ENCODE results near the gene KRTAP17-1.

KRTAP17-1 gene

GRCh38 chr17:41340934-41341861 lies 25.7 kb upstream of the KRTAP17-1 start:
- Histone ChIP-seq H3K27ac (replicated peaks) (no peak overlapping the region), H3K4me3 (replicated peaks; ENCODE audit: insufficient read depth, low read length) (no peak overlapping the region), H3K27me3 (ENCODE audit: insufficient read depth, poor library complexity, severe bottlenecking) (peaks cover 4% of the 10 kb centered on the region)
- no peak for DNase-seq (ENCODE audit: low read depth in 1 of 2, low spot score in 1 of 2)
- TF ChIP-seq GABPA (IDR thresholded peaks at IDR 0.05; ENCODE audit: low read depth) (no peak), SPI1 (IDR thresholded peaks at IDR 0.05; ENCODE audit: borderline replicate concordance, low read depth) (no peak), CTCF (IDR thresholded peaks at IDR 0.05; ENCODE audit: insufficient read depth, low read length) (no peak), POLR2AphosphoS5 (IDR thresholded peaks at IDR 0.05; ENCODE audit: low read depth) (no peak), REST (IDR thresholded peaks at IDR 0.05; ENCODE audit: insufficient replicate concordance, low read depth) (no peak)

GRCh38 chr17:41340494-41340893 lies 25.0 kb upstream of the KRTAP17-1 start:
- Histone ChIP-seq H3K4me3 (replicated peaks; ENCODE audit: insufficient read depth, low read length) (no peak overlapping the region), H3K27me3 (ENCODE audit: insufficient read depth, poor library complexity, severe bottlenecking) (peaks cover 4% of the 10 kb centered on the region), H3K27ac (replicated peaks) (no peak overlapping the region)
- TF ChIP-seq SPI1 (IDR thresholded peaks at IDR 0.05; ENCODE audit: borderline replicate concordance, low read depth) (no peak), GABPA (IDR thresholded peaks at IDR 0.05; ENCODE audit: low read depth) (no peak), REST (IDR thresholded peaks at IDR 0.05; ENCODE audit: insufficient replicate concordance, low read depth) (no peak), POLR2AphosphoS5 (IDR thresholded peaks at IDR 0.05; ENCODE audit: low read depth) (no peak), CTCF (IDR thresholded peaks at IDR 0.05; ENCODE audit: insufficient read depth, low read length) (no peak)
- no peak for DNase-seq (ENCODE audit: low read depth in 1 of 2, low spot score in 1 of 2)

- no peak overlapping the region for H3K27ac ChIP-seq (replicated peaks)
- peaks cover 4% of the 10 kb centered on the region for H3K27me3 ChIP-seq (ENCODE audit: insufficient read depth, poor library complexity, severe bottlenecking)
- TF ChIP-seq GABPA (IDR thresholded peaks at IDR 0.05; ENCODE audit: low read depth) = no peak
- no peak for DNase-seq (ENCODE audit: low read depth in 1 of 2, low spot score in 1 of 2)
- H3K4me3 ChIP-seq (replicated peaks; ENCODE audit: insufficient read depth, low read length) = no peak overlapping the region
Measured at GRCh38 chr17:41339571-41340172, 24.2 kb upstream of the KRTAP17-1 start.

GRCh38 chr17:41338961-41339485 lies 23.5 kb upstream of the KRTAP17-1 start:
- TF ChIP-seq POLR2AphosphoS5 (IDR thresholded peaks at IDR 0.05; ENCODE audit: low read depth) (no peak), REST (IDR thresholded peaks at IDR 0.05; ENCODE audit: insufficient replicate concordance, low read depth) (no peak), CTCF (IDR thresholded peaks at IDR 0.05; ENCODE audit: insufficient read depth, low read length) (no peak), SPI1 (IDR thresholded peaks at IDR 0.05; ENCODE audit: borderline replicate concordance, low read depth) (no peak), GABPA (IDR thresholded peaks at IDR 0.05; ENCODE audit: low read depth) (no peak)
- peaks cover 4% of the 10 kb centered on the region for H3K27me3 ChIP-seq (ENCODE audit: insufficient read depth, poor library complexity, severe bottlenecking)
- H3K27ac ChIP-seq (replicated peaks) = no peak overlapping the region
- no peak for DNase-seq (ENCODE audit: low read depth in 1 of 2, low spot score in 1 of 2)
- H3K4me3 ChIP-seq (replicated peaks; ENCODE audit: insufficient read depth, low read length) = no peak overlapping the region

Measured in HL-60 (cell line).